GM18526 (cell line): ENCODE data around the gene ZNF219.

Experiments used
- POLR2A ChIP-seq: IDR thresholded peaks from 3 replicates; pipeline ENCODE4 v1.6.1; 2011; ENCODE audit not compliant: insufficient read length; ENCODE audit errors: extremely low read depth

ZNF219 gene

DNA sequence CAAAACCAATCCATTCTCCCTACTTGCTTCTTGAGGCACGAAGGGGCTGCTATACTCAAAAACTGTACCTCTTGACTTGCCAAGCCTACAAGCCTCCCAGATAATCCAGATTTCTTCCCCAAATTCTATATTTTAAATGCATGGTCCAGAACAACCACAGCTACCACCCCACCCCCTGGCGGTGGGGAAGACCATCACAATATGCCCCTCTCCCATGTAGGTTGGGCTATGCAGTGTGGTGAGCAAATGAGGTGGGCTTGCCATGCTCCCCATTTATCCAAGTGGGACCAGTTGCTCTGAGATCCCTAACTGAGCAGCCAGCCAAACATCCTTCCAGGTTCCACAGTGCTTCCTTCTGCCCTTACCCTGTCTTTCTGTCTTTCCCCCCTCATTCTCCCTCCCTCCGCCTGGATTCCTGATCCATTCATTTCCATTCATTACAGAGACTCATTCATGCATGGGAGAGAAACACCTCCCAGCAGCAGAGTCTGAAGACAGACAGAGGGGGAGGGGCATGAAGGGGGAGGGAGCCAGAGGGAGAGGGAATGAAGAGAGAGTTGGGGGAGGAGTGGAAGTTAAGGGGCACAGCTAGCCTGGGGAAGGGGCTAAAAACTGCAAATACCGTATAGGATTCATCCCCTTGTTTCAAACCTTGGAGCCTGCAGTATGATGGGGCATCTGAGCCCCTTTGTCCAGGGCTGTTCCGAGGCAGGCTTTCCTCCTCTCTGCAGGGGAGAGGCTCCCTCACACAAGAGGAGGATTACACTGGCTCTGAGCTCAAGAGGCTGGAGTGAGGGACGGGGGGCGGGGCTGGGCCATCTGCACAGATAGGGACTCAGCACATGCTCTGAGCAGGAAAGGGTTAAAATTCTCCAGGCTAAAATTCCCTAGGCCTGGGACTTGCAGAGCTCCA, 4.4 kb downstream of the ZNF219 start:
- TF ChIP-seq POLR2A, result no peak

DNA sequence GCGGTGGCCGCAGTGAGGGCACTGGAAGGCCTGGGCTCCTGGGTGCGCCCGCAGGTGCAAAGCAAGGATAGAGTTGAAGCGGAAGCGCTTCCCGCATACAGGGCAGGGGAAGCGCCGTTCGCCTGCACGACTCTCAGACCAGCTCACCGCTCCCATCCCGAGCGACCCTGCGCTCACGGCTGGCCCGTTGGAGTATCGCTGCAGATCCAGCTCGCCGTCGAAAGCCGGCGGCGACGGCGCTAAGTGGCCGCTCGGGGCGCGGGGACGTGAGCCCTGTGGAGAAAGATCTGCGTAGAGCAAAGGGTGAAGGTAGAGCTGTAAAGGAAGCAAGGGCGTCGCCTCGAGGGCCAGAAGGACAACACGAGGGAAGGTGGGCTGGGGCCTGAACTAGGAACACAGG, 5.4 kb downstream of the ZNF219 start:
- no peak for TF ChIP-seq POLR2A

DNA sequence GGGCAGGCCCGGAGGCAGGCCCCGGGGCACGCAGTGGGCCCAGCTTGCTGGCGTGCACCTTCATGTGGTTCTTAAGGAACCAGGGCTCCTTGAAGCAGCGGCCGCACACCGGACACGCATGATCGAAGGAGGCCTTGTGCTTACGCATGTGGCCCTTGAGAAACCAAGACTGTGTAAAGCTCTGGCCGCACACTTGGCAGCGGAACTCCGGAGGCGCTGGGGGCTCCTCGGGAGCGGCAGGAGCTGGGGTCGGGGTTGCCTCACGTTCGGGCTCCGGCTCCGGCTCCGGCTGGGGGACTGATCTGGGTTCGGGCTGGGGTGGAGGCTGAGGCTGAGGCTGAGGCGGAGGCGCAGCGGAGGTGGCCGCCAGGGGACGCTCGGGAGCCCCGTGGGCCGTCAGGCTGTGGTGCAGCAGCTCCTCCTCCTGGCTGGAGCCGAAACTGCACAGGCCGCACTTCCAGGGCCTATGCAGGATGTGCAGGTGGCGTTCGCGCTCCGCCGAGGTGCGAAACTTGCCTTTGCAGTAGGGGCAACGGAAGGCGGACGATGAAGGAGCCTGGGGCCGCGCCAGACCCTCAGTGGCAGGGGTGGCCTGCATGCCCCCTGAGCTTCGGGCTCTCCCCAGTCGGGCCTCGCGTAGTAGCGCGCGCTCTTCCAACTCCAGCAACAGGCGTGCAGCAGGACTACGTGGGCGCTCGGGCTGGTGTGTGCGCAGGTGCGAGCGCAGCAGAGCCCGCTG, 6.0 kb downstream of the ZNF219 start:
- TF ChIP-seq POLR2A, result no peak

DNA sequence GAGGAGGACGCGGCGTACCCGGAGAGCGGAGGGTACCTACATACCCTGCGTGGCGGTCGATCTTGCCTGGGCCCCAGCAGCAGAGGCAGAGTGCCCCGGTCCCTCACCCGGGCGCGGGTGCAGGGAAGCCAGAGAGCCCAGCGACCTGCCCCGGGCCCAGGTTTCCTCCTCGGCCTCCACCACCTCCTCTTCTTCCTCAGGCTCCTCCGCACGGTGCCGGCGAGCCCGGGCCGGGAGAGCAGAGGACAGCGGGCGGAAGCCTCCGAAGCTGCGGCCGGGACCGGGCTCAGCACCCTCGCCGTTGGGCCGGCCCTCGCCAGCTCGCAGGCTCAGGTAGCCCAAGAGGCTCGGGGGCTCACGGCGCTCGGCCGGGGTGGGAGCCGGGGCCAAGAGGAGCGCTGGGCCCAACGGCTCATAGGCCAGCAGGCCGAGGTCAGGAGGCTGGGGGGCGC, 6.6 kb downstream of the ZNF219 start:
- TF ChIP-seq POLR2A, result no peak

DNA sequence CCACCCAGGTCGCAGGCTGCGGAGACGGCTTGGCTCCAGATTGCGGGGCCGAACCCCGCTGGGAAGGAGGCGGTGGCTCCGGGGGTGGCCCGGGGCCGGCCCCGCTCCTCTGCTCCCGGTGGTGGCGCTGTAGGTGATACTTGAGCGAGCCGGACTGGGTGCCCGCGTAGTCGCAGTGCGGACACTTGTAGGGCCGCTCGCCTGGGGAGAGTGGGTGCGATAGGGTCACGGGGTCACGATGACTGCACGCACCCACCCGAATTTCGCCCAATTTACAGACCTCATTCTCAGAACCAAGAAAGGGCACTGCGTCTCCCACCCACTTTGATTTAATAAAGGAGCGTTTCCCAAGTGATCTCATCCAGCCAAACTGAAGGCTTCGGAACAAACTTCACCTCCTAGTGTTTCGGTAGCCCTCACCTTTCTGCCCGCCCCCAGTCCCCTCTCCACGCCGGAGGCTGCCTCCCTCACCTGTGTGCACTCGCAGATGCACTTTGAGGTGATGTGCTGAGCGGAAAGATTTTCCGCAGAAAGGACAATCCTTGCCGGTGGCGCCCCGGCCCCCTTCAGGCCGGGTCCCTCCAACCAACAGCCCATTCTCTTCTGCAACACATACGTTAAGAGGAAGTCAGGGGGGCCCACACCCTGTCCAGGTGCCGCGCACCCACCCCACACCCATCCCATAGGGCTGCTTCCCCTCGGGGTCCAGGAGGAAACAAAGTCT, 7.4 kb downstream of the ZNF219 start:
- no peak for TF ChIP-seq POLR2A

DNA sequence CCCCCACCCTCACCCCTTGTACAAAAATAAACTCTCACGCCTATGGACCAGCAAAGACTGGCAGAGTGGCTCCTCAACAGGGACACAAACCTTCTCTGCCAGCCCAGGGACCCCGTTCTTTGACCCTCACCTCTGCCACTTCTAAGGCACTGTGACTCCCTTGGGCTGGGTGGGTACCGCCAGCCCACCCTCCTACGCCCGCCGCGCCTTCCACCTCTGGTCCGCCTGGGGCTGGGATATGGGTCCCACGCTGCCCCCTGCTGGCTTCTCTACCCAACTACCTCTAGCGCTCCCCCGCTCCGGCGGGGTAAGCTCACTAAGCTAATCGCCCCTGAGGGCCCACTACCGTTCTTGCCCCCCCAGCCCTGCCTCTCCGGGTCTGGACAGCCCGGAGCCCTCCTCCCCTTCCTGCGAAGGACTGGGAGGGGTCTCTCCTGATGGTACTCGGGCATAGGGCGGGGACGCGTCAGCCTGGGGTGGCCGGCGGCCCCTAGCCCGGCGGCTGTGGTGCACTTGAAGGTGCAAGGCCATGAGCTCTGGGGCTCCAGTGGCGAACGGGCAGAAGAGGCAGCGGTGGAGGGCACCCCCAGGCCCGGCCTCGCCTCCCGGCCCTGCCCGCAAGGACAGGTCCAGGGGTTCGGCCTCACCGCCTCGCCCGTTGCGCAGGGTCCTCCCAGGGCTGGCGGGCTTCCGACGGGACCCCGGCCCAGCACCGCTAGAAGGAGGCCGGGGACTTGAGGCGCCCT, 8.1 kb downstream of the ZNF219 start:
- no peak for TF ChIP-seq POLR2A

DNA sequence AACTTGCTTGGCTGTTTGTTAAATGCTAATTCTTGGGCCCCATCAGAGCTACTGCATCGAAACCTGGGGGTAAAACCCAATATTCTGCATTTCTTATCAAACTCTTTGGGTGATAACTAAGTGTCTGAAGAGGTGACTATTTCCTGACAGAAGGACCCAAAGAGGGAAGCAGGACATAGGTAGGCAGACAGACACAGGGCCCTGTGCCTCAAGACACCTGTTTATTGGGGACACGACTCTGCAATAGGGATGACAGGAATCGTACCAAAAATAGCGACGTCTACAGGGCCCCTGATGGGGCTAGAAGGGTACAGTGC, 8.6 kb downstream of the ZNF219 start:
- TF ChIP-seq POLR2A, result no peak

DNA sequence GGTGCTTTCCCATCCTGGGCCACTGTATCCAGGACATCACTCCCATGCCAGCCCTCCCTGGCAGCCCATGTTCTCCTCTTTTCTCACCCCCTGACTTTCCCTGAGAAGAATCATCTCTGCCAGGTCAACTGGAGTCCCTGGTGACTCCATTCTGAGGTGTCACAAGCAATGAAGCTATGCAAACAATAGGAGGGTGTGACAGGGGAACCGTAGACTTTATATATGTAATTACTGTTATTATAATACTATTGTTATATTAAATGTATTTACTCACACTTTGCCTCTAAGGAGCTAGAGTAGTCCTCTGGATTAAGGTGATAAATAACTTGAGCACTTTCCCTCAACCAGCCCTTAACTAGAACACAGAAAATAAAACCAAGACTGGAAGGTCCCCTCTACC, 9.2 kb downstream of the ZNF219 start:
- no peak for TF ChIP-seq POLR2A

DNA sequence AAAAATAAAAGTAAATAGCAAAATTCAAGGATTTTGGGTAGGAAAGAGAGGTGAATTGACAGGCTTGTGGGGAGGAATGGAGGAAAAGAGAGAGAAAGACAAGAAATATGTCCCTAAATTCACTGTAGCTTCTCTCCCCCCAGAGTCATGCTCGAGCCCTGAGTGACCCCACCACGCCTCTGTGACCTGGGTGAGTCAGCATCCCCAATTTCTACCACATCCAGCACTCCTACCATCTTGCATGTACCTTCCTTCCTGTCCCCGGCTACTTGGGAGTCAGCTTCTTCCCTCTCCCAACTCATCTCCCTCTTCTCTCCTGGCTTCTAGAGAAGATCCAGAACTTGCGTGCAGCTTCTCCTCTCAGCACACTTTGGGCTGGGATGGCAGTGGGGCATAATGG, 9.8 kb downstream of the ZNF219 start:
- no peak for TF ChIP-seq POLR2A

DNA sequence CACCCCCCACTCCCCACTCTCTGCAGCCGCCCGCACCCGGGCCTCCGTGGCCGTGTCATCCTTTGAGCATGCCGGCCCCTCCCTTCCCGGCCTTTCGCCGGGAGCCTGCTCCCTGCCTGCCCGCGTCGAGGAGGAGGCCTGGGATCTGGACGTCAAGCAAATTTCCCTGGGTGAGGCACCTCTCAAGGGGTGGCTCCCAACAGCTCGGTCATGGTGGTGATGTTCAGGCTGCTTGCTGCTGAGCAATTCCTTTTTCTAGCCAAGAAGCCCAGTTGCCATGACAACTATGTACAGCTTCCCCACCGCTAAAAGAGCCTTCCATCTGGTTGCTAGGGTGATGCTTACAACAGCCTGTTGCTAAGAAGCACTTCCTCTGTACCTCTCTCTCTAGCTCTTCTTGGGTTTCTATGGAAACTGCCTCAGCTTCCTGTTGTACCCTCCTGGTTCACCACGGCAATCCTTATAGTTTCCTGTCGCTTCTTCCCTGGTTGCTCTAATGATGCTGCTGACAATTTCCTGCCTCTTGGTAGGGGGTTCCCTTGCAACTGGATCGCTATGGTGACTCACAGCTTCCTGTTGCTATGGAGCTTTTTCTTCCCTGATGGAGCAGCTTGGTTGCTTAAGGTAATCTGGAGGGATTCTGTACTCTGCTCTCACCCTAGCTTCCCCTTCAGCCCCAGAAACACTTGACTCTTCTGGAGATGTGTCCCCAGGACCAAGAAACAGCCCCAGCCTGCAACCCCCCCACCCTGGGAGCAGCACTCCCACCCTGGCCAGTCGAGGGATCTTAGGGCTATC, 11.0 kb downstream of the ZNF219 start:
- no peak for TF ChIP-seq POLR2A

DNA sequence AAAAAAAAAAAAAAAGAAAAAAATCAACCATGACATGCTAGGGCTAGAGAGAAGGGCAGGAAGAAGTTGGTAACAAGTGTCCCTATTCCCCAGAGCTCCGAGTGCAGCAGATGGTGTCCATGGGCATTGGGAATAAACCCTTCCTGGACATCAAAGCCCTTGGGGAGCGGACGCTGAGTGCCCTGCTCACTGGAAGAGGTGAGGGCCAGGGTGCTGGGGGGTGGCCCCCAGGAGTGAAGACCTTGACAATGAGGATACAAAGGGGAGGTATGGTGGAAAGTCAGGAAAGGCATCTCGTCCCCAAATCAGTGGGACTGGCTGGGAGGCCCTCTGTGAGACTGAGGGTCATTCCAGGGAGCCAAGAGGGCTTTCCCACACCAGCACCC, 11.6 kb downstream of the ZNF219 start:
- TF ChIP-seq POLR2A, result no peak

DNA sequence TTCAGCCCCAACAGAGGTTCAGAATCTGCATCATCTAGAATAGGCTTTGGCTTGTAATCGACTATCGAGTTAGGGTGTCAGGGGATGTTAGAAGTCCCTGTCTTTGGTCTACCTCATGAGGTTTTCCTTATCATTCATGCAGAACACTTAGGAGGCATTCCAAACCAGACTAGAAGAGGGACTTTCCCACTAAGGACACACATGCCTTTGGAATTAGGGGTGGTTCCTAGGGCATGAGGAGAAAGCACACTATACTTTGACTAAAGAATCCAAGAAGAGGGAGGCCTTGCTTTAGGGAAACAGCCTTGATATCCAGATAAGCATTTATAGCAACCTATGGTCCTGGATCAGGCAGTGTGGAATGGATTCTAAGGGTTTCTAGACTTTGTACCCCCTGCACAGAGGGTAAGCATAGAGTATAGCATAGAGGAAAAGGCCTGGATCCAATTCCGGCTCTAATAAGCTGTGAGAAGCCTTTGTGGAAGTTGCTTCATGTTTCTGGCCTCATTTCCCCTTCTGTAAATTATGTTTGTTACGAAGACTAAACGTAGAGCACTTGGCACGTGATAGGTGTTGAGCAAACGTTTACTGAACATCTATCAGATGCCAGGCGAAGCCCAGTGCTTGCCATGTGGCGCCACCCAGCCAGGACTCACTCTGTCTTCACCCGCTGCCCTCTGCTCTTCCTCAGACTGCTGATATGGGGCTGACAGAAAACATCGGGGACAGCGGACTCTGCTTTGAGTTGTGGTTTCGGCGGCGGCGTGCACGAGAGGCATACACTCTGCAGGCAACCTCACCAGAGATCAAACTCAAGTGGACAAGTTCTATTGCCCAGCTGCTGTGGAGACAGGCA, 13.2 kb downstream of the ZNF219 start:
- no peak for TF ChIP-seq POLR2A

DNA sequence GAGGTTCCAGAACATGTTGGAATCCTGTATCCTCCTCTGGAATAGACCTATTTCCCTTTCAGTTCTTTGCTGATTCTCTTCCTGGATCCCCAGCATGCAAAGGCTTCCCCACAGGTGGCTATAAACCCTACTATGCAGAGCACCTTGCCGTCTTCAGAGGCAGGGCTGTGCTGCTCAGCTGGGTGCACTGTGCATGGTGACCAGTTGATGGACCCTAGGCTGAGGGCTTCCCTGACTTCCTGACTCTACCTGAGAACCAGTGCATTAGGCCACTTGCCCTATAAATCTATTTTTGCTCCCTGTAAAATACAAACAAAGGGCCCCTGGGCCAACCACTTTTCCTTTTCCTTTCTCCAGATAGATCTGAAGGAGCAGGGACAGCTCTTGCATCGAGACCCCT, 14.1 kb downstream of the ZNF219 start:
- no peak for TF ChIP-seq POLR2A
